Neuronal stem cell (in vitro differentiated cells): ENCODE measurements around the gene VWA8.
A peak's percentile ranks its signal among the peaks of the same experiment; 100 is the strongest.

Experiments used
- DNase-seq: peaks from one replicate; pipeline ENCODE4 v3.0.0-alpha.2; 2013; ENCODE audit warnings: low spot score
- H2AFZ ChIP-seq: one replicate; pipeline ENCODE4 v1.6.1; 2013; ENCODE audit warnings: mild to moderate bottlenecking, low read length, inconsistent platforms
- H2AK5ac ChIP-seq: 2 replicates; pipeline ENCODE4 v1.6.1; 2013; ENCODE audit warnings: low read depth, mild to moderate bottlenecking, inconsistent platforms, low read length, moderate library complexity, mixed read lengths
- H2BK120ac ChIP-seq: 2 replicates; pipeline ENCODE4 v1.6.1; 2013; ENCODE audit warnings: low read depth, mild to moderate bottlenecking, inconsistent platforms, low read length, moderate library complexity, mixed read lengths
- H2BK12ac ChIP-seq: one replicate; pipeline ENCODE4 v1.6.1; 2013; ENCODE audit warnings: low read length, inconsistent platforms
- H2BK15ac ChIP-seq: 2 replicates; pipeline ENCODE4 v1.6.1; 2013; ENCODE audit warnings: mild to moderate bottlenecking, low read length, inconsistent platforms, mixed read lengths
- H2BK5ac ChIP-seq: one replicate; pipeline ENCODE4 v1.6.1; 2013; ENCODE audit warnings: inconsistent platforms, mild to moderate bottlenecking, low read length, moderate library complexity
- H3K14ac ChIP-seq: one replicate; pipeline ENCODE4 v1.6.1; 2013; ENCODE audit warnings: low read length, inconsistent platforms
- H3K18ac ChIP-seq: 2 replicates; pipeline ENCODE4 v1.6.1; 2013; ENCODE audit warnings: low read length, inconsistent platforms
- H3K23ac ChIP-seq: 2 replicates; pipeline ENCODE4 v1.6.1; 2013; ENCODE audit warnings: low read depth, mild to moderate bottlenecking, mixed read lengths, low read length, inconsistent platforms; ENCODE audit not compliant: poor library complexity
- H3K27ac ChIP-seq: replicated peaks from 3 replicates; pipeline ENCODE4 v1.5.1; 2013; ENCODE audit warnings: low read length, inconsistent platforms
- H3K27me3 ChIP-seq, 3 experiments: 2 replicates each; pipeline ENCODE4 v1.6.1; 2013; ENCODE audit warnings: low read length in 3 of 3, mild to moderate bottlenecking in 2 of 3, inconsistent platforms in 1 of 3, low read depth in 1 of 3, mixed read lengths in 1 of 3, moderate library complexity in 1 of 3; ENCODE audit not compliant: control insufficient read depth in 3 of 3, insufficient read depth in 3 of 3
- H3K36me3 ChIP-seq, 2 donors: replicated peaks in 1 of 2; 2 replicates each; pipeline ENCODE4 v1.6.1; 2013; ENCODE audit warnings: low read length in 2 of 2; ENCODE audit not compliant: control insufficient read depth in 2 of 2, insufficient read depth in 2 of 2
- H3K4ac ChIP-seq: 2 replicates; pipeline ENCODE4 v1.6.1; 2013; ENCODE audit warnings: inconsistent platforms, mild to moderate bottlenecking, low read length, moderate library complexity
- H3K4me1 ChIP-seq, 2 donors: 1 replicate in 1 of 2; 2 replicates in 1 of 2; pipeline ENCODE4 v1.6.1; 2013; ENCODE audit warnings: low read length in 2 of 2, low read depth in 1 of 2; ENCODE audit not compliant: control insufficient read depth in 2 of 2, insufficient read depth in 1 of 2
- H3K4me2 ChIP-seq: one replicate; pipeline ENCODE4 v1.6.1; 2013; ENCODE audit warnings: mild to moderate bottlenecking, low read length, inconsistent platforms; ENCODE audit not compliant: insufficient read depth, poor library complexity, severe bottlenecking
- H3K4me3 ChIP-seq, 2 donors: 2 replicates each; pipeline ENCODE4 v1.5.1; 2013; ENCODE audit warnings: low read length in 2 of 2, mild to moderate bottlenecking in 2 of 2, inconsistent platforms in 1 of 2, moderate library complexity in 1 of 2
- H3K79me1 ChIP-seq: one replicate; pipeline ENCODE4 v1.6.1; 2013; ENCODE audit warnings: low read depth, mild to moderate bottlenecking, inconsistent platforms, low read length, moderate library complexity
- H3K9ac ChIP-seq: one replicate; pipeline ENCODE4 v1.6.1; 2013; ENCODE audit warnings: mild to moderate bottlenecking, low read depth, low read length, inconsistent platforms; ENCODE audit not compliant: poor library complexity
- H3K9me3 ChIP-seq, 2 donors: replicated peaks in 1 of 2; 2 replicates each; pipeline versions ENCODE3 to v1.6.1; 2013; ENCODE audit warnings: low read length in 2 of 2, mild to moderate bottlenecking in 2 of 2, inconsistent platforms in 1 of 2, low read depth in 1 of 2, mixed read lengths in 1 of 2, moderate library complexity in 1 of 2; ENCODE audit not compliant: control insufficient read depth in 2 of 2, insufficient read depth in 1 of 2
- H4K8ac ChIP-seq: one replicate; pipeline ENCODE4 v1.6.1; 2013; ENCODE audit warnings: low read depth, mild to moderate bottlenecking, inconsistent platforms, low read length, moderate library complexity
- H4K91ac ChIP-seq: one replicate; pipeline ENCODE4 v1.6.1; 2013; ENCODE audit warnings: low read length, low read depth, mild to moderate bottlenecking, inconsistent platforms; ENCODE audit not compliant: poor library complexity
- WGBS, 2 donors: extraction: QIAGEN DNeasy Blood & Tissue Kit; methylation state at CpG; one replicate each; pipeline ENCODE4 v1.1.7; 2013; ENCODE audit warnings: missing lambda C conversion rate in 2 of 2, mixed read lengths in 1 of 2; ENCODE audit not compliant: insufficient read length in 2 of 2, insufficient replicate concordance in 1 of 2; ENCODE audit errors: extremely low coverage in 2 of 2; 5-methylcytosine and 5-hydroxymethylcytosine counted together

VWA8 gene

GRCh38 chr13:41974262-41974900 is 13.5 kb upstream of the VWA8 start:
- DNase-seq: no peak
- Histone ChIP-seq H3K27me3 (no peaks in the 10 kb centered on the region), H3K27ac (no peak overlapping the region), H2BK12ac (no peak overlapping the region), H2AFZ (no peak overlapping the region), H2BK120ac (no peak overlapping the region), H3K4ac (no peak overlapping the region), H3K14ac (no peak overlapping the region), H4K91ac (no peak overlapping the region), H3K18ac (no peak overlapping the region), H2BK5ac (no peak overlapping the region), H3K9ac (no peak overlapping the region), H3K23ac (no peak overlapping the region), H2AK5ac (no peak overlapping the region), H3K79me1 (no peaks in the 10 kb centered on the region), H3K36me3 (no peaks in the 10 kb centered on the region), H3K9me3 (no peaks in the 10 kb centered on the region), H3K4me2 (no peak overlapping the region), H3K4me3 (no peak overlapping the region), H3K4me1 (peaks cover 0 to 3% of the 10 kb centered on the region in 2 donors), H2BK15ac (no peak overlapping the region), H4K8ac (no peak overlapping the region)
- no CpG with 5 or more reads among the region's 11 CpGs for whole genome bisulfite sequencing, 2 donors

DNA sequence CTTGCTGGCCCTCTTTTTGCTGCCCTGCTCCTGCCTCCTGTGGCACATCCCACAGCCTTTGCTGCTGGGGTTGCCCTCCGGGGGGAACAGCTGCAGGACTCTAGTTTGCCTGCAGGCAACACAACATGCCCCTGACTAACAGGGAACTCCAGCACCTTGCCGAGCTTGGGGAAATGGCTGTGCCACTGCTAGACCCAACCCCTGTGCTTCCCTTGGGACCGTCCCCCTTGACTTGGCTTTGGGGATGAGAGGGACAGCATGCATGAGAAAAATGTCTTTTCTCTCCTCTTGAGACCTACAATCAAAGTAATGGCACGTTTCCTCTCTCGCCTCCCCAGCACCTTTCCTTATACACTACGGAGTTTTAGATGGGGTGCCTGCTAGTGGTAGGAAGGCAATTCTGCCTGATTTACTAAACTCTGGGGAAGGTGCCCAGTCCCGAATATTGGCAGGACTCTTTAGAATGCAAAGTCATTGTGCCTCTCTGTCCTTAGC is 12.4 kb upstream of the VWA8 start:
- Histone ChIP-seq H3K4ac (no peak overlapping the region), H3K9ac (no peak overlapping the region), H2BK15ac (no peak overlapping the region), H3K9me3 (no peaks in the 10 kb centered on the region), H2BK5ac (no peak overlapping the region), H3K27ac (no peak overlapping the region), H3K4me1 (peaks cover 0 to 3% of the 10 kb centered on the region in 2 donors), H3K79me1 (no peaks in the 10 kb centered on the region), H2AFZ (peak overlapping the region; percentile 79), H2AK5ac (no peak overlapping the region), H4K8ac (no peak overlapping the region), H3K18ac (peak overlapping the region; percentile 44), H3K36me3 (no peaks in the 10 kb centered on the region), H3K27me3 (peaks cover 0 to 2% (median 0%) of the 10 kb centered on the region in 3 experiments), H3K4me3 (no peak overlapping the region), H4K91ac (no peak overlapping the region), H2BK12ac (no peak overlapping the region), H3K4me2 (no peak overlapping the region), H3K14ac (no peak overlapping the region), H3K23ac (no peak overlapping the region), H2BK120ac (no peak overlapping the region)
- no CpG with 5 or more reads among the region's 7 CpGs for WGBS, 2 donors
- no peak for DNase-seq

- Histone ChIP-seq H3K4me3 (no peak overlapping the region), H2AFZ (peak overlapping the region; percentile 8), H2BK12ac (no peak overlapping the region), H3K36me3 (no peaks in the 10 kb centered on the region), H3K4me1 (peaks cover 0 to 3% of the 10 kb centered on the region in 2 donors), H2AK5ac (no peak overlapping the region), H3K79me1 (no peaks in the 10 kb centered on the region), H3K27ac (no peak overlapping the region), H3K27me3 (peaks cover 0 to 2% (median 0%) of the 10 kb centered on the region in 3 experiments), H2BK120ac (no peak overlapping the region), H2BK5ac (no peak overlapping the region), H3K14ac (no peak overlapping the region), H3K23ac (no peak overlapping the region), H3K4ac (no peak overlapping the region), H3K18ac (no peak overlapping the region), H4K8ac (no peak overlapping the region), H3K9me3 (no peaks in the 10 kb centered on the region), H2BK15ac (no peak overlapping the region), H4K91ac (no peak overlapping the region), H3K4me2 (no peak overlapping the region), H3K9ac (no peak overlapping the region)
- WGBS, 2 donors: no CpG with 5 or more reads among the region's 5 CpGs
- DNase-seq: no peak
Observed at GRCh38 chr13:41971848-41972247, 10.9 kb upstream of the VWA8 start.

- WGBS, 2 donors: no CpG with 5 or more reads among the region's 2 CpGs
- Histone ChIP-seq H3K14ac (no peak overlapping the region), H3K9ac (no peak overlapping the region), H4K8ac (no peak overlapping the region), H3K36me3 (no peaks in the 10 kb centered on the region), H2BK5ac (no peak overlapping the region), H2BK12ac (no peak overlapping the region), H3K23ac (no peak overlapping the region), H3K4me2 (no peak overlapping the region), H3K27me3 (peaks cover 0 to 2% (median 0%) of the 10 kb centered on the region in 3 experiments), H3K79me1 (no peaks in the 10 kb centered on the region), H4K91ac (no peak overlapping the region), H3K4me3 (no peak overlapping the region), H3K4me1 (peaks cover 0 to 3% of the 10 kb centered on the region in 2 donors), H2AK5ac (no peak overlapping the region), H3K9me3 (no peaks in the 10 kb centered on the region), H2AFZ (peak overlapping the region; percentile 8), H3K18ac (no peak overlapping the region), H2BK120ac (no peak overlapping the region), H3K4ac (no peak overlapping the region), H3K27ac (no peak overlapping the region), H2BK15ac (no peak overlapping the region)
- DNase-seq: no peak
Observed at GRCh38 chr13:41970918-41971317, 10.0 kb upstream of the VWA8 start.
